HG02981 (cell line): ENCODE measurements around the gene GREM1.

Experiments used
- ATAC-seq: cut with Tn5 transposase; IDR thresholded peaks from one replicate; pipeline ENCODE4 v1.9.1; 2021; ENCODE audit warnings: mild to moderate bottlenecking, moderate library complexity; ENCODE audit not compliant: unreplicated experiment

Gene GREM1

GRCh38 chr15:32778391-32779176 is 60.8 kb downstream of the GREM1 start:
- ATAC-seq, result no peak

GRCh38 chr15:32781781-32782180 is 64.0 kb downstream of the GREM1 start:
- no peak for ATAC-seq

GRCh38 chr15:32784581-32784980 is 66.8 kb downstream of the GREM1 start:
- ATAC-seq, result no peak

GRCh38 chr15:32786906-32787305 is 69.1 kb downstream of the GREM1 start:
- ATAC-seq, result no peak

- ATAC-seq, result no peak
These were observed 70.1 kb downstream of the GREM1 start for GRCh38 chr15:32787949-32788348.

GRCh38 chr15:32790352-32790999 is 72.7 kb downstream of the GREM1 start:
- ATAC-seq, result no peak

- ATAC-seq, result no peak
These were observed 74.6 kb downstream of the GREM1 start for GRCh38 chr15:32792436-32792835.
